Measurements from ENCODE around the gene KAZN. TPM values are rescaled to one million over a fixed set of nuclear protein-coding genes. Genes with fewer than 3 reads are reported as not detected.

The KAZN gene
- polyA plus RNA-seq, 1 donor from 2014 or later, result 20.6 TPM

DNA sequence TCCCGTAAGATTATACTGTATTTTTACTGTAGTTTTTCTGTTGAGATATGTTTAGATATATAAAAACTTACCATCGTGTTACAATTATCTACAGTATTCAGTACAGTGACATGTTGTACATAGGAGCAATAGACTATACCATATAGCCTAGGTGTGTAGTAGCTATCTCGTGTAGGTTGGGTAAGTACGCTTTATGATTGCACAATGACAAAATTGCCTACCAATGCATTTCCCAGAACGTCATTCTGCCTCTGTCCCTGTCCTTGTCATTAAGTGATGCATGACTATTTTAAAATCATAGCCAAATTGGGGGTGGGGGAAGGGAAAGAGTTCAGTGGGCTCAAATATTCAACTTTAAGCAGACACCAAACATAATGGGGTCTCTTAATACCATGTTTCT lies 321.3 kb downstream of the KAZN start:
- H3K27me3 ChIP-seq (ENCODE audit: insufficient read depth, low read depth, low read length), result no peaks in the 10 kb centered on the region
- no peak overlapping the region for H3K9ac ChIP-seq (ENCODE audit: low read length)
- H3K4me3 ChIP-seq (ENCODE audit: low read length), result no peak overlapping the region
- TF ChIP-seq TAF1 (IDR thresholded peaks at IDR 0.05; ENCODE audit: low read depth) (no peak), SMC3 (conservative IDR thresholded peaks at IDR 0.05; ENCODE audit: poor library complexity) (no peak), EP300 (conservative IDR thresholded peaks at IDR 0.05; ENCODE audit: poor library complexity, severe bottlenecking) (no peak), EZH2 (IDR thresholded peaks at IDR 0.05; ENCODE audit: borderline replicate concordance, insufficient read depth, low read length, poor library complexity, severe bottlenecking) (no peak), POLR2AphosphoS5 (IDR thresholded peaks at IDR 0.05) (no peak), MXI1 (conservative IDR thresholded peaks at IDR 0.05; ENCODE audit: poor library complexity, severe bottlenecking) (no peak), RAD21 (conservative IDR thresholded peaks at IDR 0.05) (no peak)
- TF ChIP-seq, protein P1, sequence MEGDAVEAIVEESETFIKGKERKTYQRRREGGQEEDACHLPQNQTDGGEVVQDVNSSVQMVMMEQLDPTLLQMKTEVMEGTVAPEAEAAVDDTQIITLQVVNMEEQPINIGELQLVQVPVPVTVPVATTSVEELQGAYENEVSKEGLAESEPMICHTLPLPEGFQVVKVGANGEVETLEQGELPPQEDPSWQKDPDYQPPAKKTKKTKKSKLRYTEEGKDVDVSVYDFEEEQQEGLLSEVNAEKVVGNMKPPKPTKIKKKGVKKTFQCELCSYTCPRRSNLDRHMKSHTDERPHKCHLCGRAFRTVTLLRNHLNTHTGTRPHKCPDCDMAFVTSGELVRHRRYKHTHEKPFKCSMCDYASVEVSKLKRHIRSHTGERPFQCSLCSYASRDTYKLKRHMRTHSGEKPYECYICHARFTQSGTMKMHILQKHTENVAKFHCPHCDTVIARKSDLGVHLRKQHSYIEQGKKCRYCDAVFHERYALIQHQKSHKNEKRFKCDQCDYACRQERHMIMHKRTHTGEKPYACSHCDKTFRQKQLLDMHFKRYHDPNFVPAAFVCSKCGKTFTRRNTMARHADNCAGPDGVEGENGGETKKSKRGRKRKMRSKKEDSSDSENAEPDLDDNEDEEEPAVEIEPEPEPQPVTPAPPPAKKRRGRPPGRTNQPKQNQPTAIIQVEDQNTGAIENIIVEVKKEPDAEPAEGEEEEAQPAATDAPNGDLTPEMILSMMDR (IDR thresholded peaks at IDR 0.05; ENCODE audit: poor library complexity, severe bottlenecking), result no peak
- TF ChIP-seq, protein P2, sequence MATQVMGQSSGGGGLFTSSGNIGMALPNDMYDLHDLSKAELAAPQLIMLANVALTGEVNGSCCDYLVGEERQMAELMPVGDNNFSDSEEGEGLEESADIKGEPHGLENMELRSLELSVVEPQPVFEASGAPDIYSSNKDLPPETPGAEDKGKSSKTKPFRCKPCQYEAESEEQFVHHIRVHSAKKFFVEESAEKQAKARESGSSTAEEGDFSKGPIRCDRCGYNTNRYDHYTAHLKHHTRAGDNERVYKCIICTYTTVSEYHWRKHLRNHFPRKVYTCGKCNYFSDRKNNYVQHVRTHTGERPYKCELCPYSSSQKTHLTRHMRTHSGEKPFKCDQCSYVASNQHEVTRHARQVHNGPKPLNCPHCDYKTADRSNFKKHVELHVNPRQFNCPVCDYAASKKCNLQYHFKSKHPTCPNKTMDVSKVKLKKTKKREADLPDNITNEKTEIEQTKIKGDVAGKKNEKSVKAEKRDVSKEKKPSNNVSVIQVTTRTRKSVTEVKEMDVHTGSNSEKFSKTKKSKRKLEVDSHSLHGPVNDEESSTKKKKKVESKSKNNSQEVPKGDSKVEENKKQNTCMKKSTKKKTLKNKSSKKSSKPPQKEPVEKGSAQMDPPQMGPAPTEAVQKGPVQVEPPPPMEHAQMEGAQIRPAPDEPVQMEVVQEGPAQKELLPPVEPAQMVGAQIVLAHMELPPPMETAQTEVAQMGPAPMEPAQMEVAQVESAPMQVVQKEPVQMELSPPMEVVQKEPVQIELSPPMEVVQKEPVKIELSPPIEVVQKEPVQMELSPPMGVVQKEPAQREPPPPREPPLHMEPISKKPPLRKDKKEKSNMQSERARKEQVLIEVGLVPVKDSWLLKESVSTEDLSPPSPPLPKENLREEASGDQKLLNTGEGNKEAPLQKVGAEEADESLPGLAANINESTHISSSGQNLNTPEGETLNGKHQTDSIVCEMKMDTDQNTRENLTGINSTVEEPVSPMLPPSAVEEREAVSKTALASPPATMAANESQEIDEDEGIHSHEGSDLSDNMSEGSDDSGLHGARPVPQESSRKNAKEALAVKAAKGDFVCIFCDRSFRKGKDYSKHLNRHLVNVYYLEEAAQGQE (IDR thresholded peaks at IDR 0.05; ENCODE audit: borderline replicate concordance), result no peak
- no peak overlapping the region for H3K27ac ChIP-seq (ENCODE audit: low read length)
- H3K9me2 ChIP-seq (ENCODE audit: insufficient read depth, low read length), result no peaks in the 10 kb centered on the region
- H3K79me2 ChIP-seq (replicated peaks; ENCODE audit: insufficient read depth, low read length), result no peaks in the 10 kb centered on the region
- no peaks in the 10 kb centered on the region for H3F3A ChIP-seq (ENCODE audit: insufficient read depth, low read length, poor library complexity, severe bottlenecking)
- no peak overlapping the region for H3K4me2 ChIP-seq (ENCODE audit: low read length)
- no peaks in the 10 kb centered on the region for H3K9me3 ChIP-seq (ENCODE audit: low read length)
- no peaks in the 10 kb centered on the region for H3K36me3 ChIP-seq (ENCODE audit: insufficient read depth, low read length)
- peaks cover 2% of the 10 kb centered on the region for H4K20me1 ChIP-seq (ENCODE audit: insufficient read depth)
- no peak overlapping the region for H2AFZ ChIP-seq (ENCODE audit: low read depth, low read length)

DNA sequence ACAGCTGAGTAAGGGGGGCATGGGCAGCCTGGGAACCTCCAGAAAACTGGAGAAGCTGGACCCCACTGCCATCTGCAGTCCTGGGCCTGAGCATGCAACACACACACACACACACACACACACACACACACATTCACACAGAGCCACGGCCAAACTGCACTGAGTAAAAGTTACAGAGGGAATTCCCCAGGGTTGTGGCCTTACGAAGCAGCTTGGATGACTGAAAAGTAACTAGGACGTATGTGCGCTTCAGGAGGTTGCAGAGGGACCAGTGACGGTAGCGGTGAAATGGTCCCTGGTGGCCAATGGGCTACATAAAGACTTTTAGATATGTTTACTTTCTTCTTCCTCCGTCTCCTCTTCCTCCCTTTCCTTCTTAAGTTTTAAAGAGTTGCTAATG lies 322.6 kb downstream of the KAZN start:
- Histone ChIP-seq H3K4me3 (ENCODE audit: low read length) (no peak overlapping the region), H3K9me3 (ENCODE audit: low read length) (no peaks in the 10 kb centered on the region), H3K36me3 (ENCODE audit: insufficient read depth, low read length) (no peaks in the 10 kb centered on the region), H3K27ac (ENCODE audit: low read length) (no peak overlapping the region), H4K20me1 (ENCODE audit: insufficient read depth) (peaks cover 8% of the 10 kb centered on the region), H3F3A (ENCODE audit: insufficient read depth, low read length, poor library complexity, severe bottlenecking) (no peaks in the 10 kb centered on the region), H3K9ac (ENCODE audit: low read length) (no peak overlapping the region), H3K27me3 (ENCODE audit: insufficient read depth, low read depth, low read length) (peaks cover 4% of the 10 kb centered on the region), H3K9me2 (ENCODE audit: insufficient read depth, low read length) (no peaks in the 10 kb centered on the region), H2AFZ (ENCODE audit: low read depth, low read length) (no peak overlapping the region), H3K79me2 (replicated peaks; ENCODE audit: insufficient read depth, low read length) (no peaks in the 10 kb centered on the region), H3K4me2 (ENCODE audit: low read length) (no peak overlapping the region)
- TF ChIP-seq SMC3 (conservative IDR thresholded peaks at IDR 0.05; ENCODE audit: poor library complexity), result no peak
- TF ChIP-seq EP300 (conservative IDR thresholded peaks at IDR 0.05; ENCODE audit: poor library complexity, severe bottlenecking), result no peak
- no peak for TF ChIP-seq MXI1 (conservative IDR thresholded peaks at IDR 0.05; ENCODE audit: poor library complexity, severe bottlenecking)
- TF ChIP-seq POLR2AphosphoS5 (IDR thresholded peaks at IDR 0.05), result no peak
- TF ChIP-seq, protein P2 (IDR thresholded peaks at IDR 0.05; ENCODE audit: borderline replicate concordance), result no peak
- TF ChIP-seq RAD21 (conservative IDR thresholded peaks at IDR 0.05), result no peak
- TF ChIP-seq, protein P1 (IDR thresholded peaks at IDR 0.05; ENCODE audit: poor library complexity, severe bottlenecking), result no peak
